ENCODE measurements around the gene TCP11X1. TPM values are rescaled to one million over a fixed set of nuclear protein-coding genes. Genes with fewer than 3 reads are reported as not detected.
"Not testable (repeated sequence)": the region's sequence is repeated elsewhere in the genome, so short reads cannot be mapped to it uniquely, and the experiment has no call there.

The TCP11X1 gene
- not detected for total RNA-seq
- total RNA-seq, result 0 reads per million in 2 donors

GRCh38 chrX:102214986-102215385 lies at the start of gene TCP11X1:
Gene TCP11X1 (plus strand): TSS chrX:102215301.
- not testable (repeated sequence) for H3K4me3 Mint-ChIP-seq; H3K9me3 ChIP-seq (ENCODE audit: control insufficient read depth, low read length, poor library complexity, severe bottlenecking); DNase-seq; H3K27ac Mint-ChIP-seq; H3K36me3 Mint-ChIP-seq (ENCODE audit: low read depth); ATAC-seq; H3K4me1 Mint-ChIP-seq; H3K27me3 Mint-ChIP-seq

- Mint-ChIP-seq H3K27me3 (no peaks in the 10 kb centered on the region), H3K36me3 (ENCODE audit: low read depth) (no peaks in the 10 kb centered on the region), H3K27ac (no peak overlapping the region), H3K4me1 (no peaks in the 10 kb centered on the region), H3K4me3 (no peak overlapping the region)
- DNase-seq, result no peak
- no peak for ATAC-seq
- no peaks in the 10 kb centered on the region for H3K9me3 ChIP-seq (ENCODE audit: control insufficient read depth, low read length, poor library complexity, severe bottlenecking)
These were observed 29.0 kb upstream of the TCP11X1 start for GRCh38 chrX:102185967-102186720.

DNA sequence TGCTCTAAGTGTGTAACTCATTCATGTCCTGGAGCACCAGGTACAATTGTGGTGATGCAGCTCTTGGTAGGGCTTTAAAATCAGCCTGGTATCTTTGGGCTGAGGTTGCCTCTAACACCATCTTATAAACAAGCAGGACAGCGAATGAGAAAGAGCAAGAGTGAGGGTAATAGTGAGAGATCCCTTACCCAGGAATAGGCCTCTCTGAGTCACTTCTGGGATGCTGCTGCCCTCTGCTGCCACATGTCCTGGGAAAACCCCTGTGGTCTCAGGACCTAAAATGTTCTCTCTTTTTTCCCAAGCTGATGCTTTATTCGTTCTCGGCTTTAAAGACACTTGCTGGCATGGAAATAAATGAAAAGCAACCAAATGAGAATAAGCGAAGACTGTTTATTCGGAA lies 7.2 kb upstream of the TCP11X1 start:
- H3K36me3 Mint-ChIP-seq (ENCODE audit: low read depth); H3K27me3 Mint-ChIP-seq; ATAC-seq; H3K27ac Mint-ChIP-seq; H3K9me3 ChIP-seq (ENCODE audit: control insufficient read depth, low read length, poor library complexity, severe bottlenecking); H3K4me3 Mint-ChIP-seq; H3K4me1 Mint-ChIP-seq; DNase-seq: not testable (repeated sequence)

GRCh38 chrX:102216497-102216896 lies 1.4 kb downstream of the TCP11X1 start:
- H3K9me3 ChIP-seq (ENCODE audit: control insufficient read depth, low read length, poor library complexity, severe bottlenecking); DNase-seq; ATAC-seq; H3K36me3 Mint-ChIP-seq (ENCODE audit: low read depth); H3K27me3 Mint-ChIP-seq; H3K4me1 Mint-ChIP-seq; H3K27ac Mint-ChIP-seq; H3K4me3 Mint-ChIP-seq: not testable (repeated sequence)

DNA sequence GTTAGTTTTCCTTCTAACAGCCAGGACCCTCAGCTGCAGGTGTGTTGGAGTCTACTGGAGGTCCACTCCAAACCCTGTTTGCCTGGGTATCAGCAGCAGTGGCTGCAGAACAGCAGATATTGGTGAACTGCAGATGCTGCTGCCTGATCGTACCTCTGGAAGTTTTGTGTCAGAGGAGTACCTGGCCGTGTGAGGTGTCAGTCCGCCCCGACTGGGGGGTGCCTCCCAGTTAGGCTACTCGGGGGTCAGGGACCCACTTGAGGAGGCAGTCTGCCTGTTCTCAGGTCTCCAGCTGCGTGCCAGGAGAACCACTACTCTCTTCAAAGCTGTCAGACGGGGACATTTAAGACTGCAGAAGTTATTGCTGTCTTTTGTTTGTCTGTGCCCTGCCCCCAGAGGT lies 20.6 kb downstream of the TCP11X1 start:
- not testable (repeated sequence) for ATAC-seq

DNA sequence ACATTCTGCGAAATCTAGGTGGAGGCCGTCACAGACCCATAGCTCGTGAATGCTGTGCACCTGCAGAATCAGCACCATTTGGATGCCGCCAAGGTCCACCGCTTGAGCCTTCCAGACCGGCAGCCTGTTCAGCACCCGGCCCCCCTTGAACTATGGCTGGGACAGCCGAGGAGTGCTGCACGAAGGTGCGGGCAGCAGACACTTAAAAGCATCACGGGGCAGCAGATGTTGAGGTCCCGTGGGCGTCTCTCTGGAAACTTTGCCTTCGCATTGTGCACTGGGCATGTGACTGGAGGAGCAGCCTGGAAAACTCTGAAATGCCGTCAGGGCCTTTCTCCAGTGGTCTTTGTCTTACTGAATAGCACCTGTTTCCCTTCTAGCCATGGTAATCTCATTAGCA lies 25.2 kb downstream of the TCP11X1 start:
- ATAC-seq; H3K4me3 Mint-ChIP-seq; H3K36me3 Mint-ChIP-seq (ENCODE audit: low read depth): not testable (repeated sequence)

More for the DNA sequence above, 20.6 kb downstream of the TCP11X1 start:
- H3K4me3 Mint-ChIP-seq; H3K27me3 Mint-ChIP-seq; H3K4me1 Mint-ChIP-seq; H3K36me3 Mint-ChIP-seq (ENCODE audit: low read depth); DNase-seq; H3K9me3 ChIP-seq (ENCODE audit: control insufficient read depth, low read length, poor library complexity, severe bottlenecking); H3K27ac Mint-ChIP-seq: not testable (repeated sequence)

GRCh38 chrX:102246893-102247292 lies 31.8 kb downstream of the TCP11X1 start, which contains the start of gene NXF2:
Gene NXF2 (plus strand): TSS chrX:102247167. CDS start chrX:102307079, 59,912 bp downstream.
- not testable (repeated sequence) for H3K4me3 Mint-ChIP-seq; H3K27ac Mint-ChIP-seq; H3K9me3 ChIP-seq (ENCODE audit: control insufficient read depth, low read length, poor library complexity, severe bottlenecking); ATAC-seq; DNase-seq; H3K27me3 Mint-ChIP-seq; H3K4me1 Mint-ChIP-seq; H3K36me3 Mint-ChIP-seq (ENCODE audit: low read depth)

More for the DNA sequence above, 25.2 kb downstream of the TCP11X1 start:
- not testable (repeated sequence) for H3K27me3 Mint-ChIP-seq; H3K27ac Mint-ChIP-seq; H3K4me1 Mint-ChIP-seq; H3K9me3 ChIP-seq (ENCODE audit: control insufficient read depth, low read length, poor library complexity, severe bottlenecking); DNase-seq

- H3K4me1 Mint-ChIP-seq; H3K27me3 Mint-ChIP-seq; H3K9me3 ChIP-seq (ENCODE audit: control insufficient read depth, low read length, poor library complexity, severe bottlenecking); H3K36me3 Mint-ChIP-seq (ENCODE audit: low read depth); H3K27ac Mint-ChIP-seq; H3K4me3 Mint-ChIP-seq; ATAC-seq; DNase-seq: not testable (repeated sequence)
These were observed 57.1 kb downstream of the TCP11X1 start for GRCh38 chrX:102272231-102272630.

Other genes with a start within 250 kb of the TCP11X1 start
- gene TCEAL2, start 89.6 kb upstream of the TCP11X1 start, total RNA-seq, result 1 to 10 TPM in 1 of 2 donors, not detected in 1; 1.1 TPM
- gene TCEAL6, start 72.8 kb upstream of the TCP11X1 start, total RNA-seq, result not detected
- gene BEX5, start 59.3 kb upstream of the TCP11X1 start, total RNA-seq, result 1 to 10 TPM; 7.1 to 8.9 TPM
- not detected for gene NXF2, start 31.9 kb downstream of the TCP11X1 start, total RNA-seq
- gene NXF2B, start 224.7 kb downstream of the TCP11X1 start, total RNA-seq, result not detected